ENCODE measurements around the gene VAV3. TPM values are rescaled to one million over a fixed set of nuclear protein-coding genes. Genes with fewer than 3 reads are reported as not detected.

Gene VAV3
- total and polyA plus RNA-seq, 12 donors: 1.1 to 8.5 (median 4.1) TPM

GRCh38 chr1:107840725-107841124, 124.3 kb downstream of the VAV3 start:
- H3K36me3 ChIP-seq (replicated peaks in 1 of 2): no peaks in the 10 kb centered on the region
- 19 to 39% (median 28%) methylated on average over 1 of the region's 1 CpG for WGBS, 4 donors
- H3K9me3 ChIP-seq (replicated peaks in 1 of 3): no peaks in the 10 kb centered on the region
- H3K27me3 ChIP-seq: no peaks in the 10 kb centered on the region
- TF ChIP-seq POLR2A (IDR thresholded peaks at IDR 0.05) (no peak), CTCF (IDR thresholded peaks at IDR 0.05) (no peak)
- DNase-seq: no peak
- peaks cover 0 to 12% of the 10 kb centered on the region in 2 donors for H3K4me1 ChIP-seq (replicated peaks in 1 of 2)
- no peak overlapping the region for H3K27ac ChIP-seq
- intact Hi-C loops (cut with DNase I): no loop called here
- no peak overlapping the region for H3K4me3 ChIP-seq

- Histone ChIP-seq H3K27ac (no peak overlapping the region), H3K36me3 (replicated peaks in 1 of 2) (no peaks in the 10 kb centered on the region), H3K9me3 (replicated peaks in 1 of 3) (no peaks in the 10 kb centered on the region), H3K4me3 (no peak overlapping the region), H3K27me3 (no peaks in the 10 kb centered on the region), H3K4me1 (replicated peaks in 1 of 2) (peaks cover 0 to 12% of the 10 kb centered on the region in 2 donors)
- no peak for TF ChIP-seq CTCF (IDR thresholded peaks at IDR 0.05)
- no peak for TF ChIP-seq POLR2A (IDR thresholded peaks at IDR 0.05)
- DNase-seq: no peak
- intact Hi-C loops (cut with DNase I): no loop called here
- WGBS, 4 donors: 77 to 92% (median 80%) methylated on average over 4 of the region's 4 CpGs
Measured at GRCh38 chr1:107838056-107838455, 126.9 kb downstream of the VAV3 start.

GRCh38 chr1:107835151-107835670, 129.8 kb downstream of the VAV3 start:
- no peak for DNase-seq
- 86 to 95% (median 94%) methylated on average over 4 of the region's 4 CpGs for WGBS, 4 donors
- Histone ChIP-seq H3K4me3 (no peak overlapping the region), H3K27ac (no peak overlapping the region), H3K9me3 (replicated peaks in 1 of 3) (no peaks in the 10 kb centered on the region), H3K4me1 (replicated peaks in 1 of 2) (no peaks in the 10 kb centered on the region), H3K27me3 (no peaks in the 10 kb centered on the region), H3K36me3 (replicated peaks in 1 of 2) (no peaks in the 10 kb centered on the region)
- intact Hi-C loops (cut with DNase I): no loop called here
- TF ChIP-seq CTCF (IDR thresholded peaks at IDR 0.05) (no peak), POLR2A (IDR thresholded peaks at IDR 0.05) (no peak)

GRCh38 chr1:107833061-107833460, 131.9 kb downstream of the VAV3 start:
- no peak overlapping the region for H3K4me3 ChIP-seq
- intact Hi-C loops (cut with DNase I): no loop called here
- H3K27ac ChIP-seq: no peak overlapping the region
- no peaks in the 10 kb centered on the region for H3K9me3 ChIP-seq (replicated peaks in 1 of 3)
- H3K4me1 ChIP-seq (replicated peaks in 1 of 2): no peaks in the 10 kb centered on the region
- no peak for TF ChIP-seq CTCF (IDR thresholded peaks at IDR 0.05)
- TF ChIP-seq POLR2A (IDR thresholded peaks at IDR 0.05): no peak
- no peaks in the 10 kb centered on the region for H3K36me3 ChIP-seq (replicated peaks in 1 of 2)
- no peak for DNase-seq
- no peaks in the 10 kb centered on the region for H3K27me3 ChIP-seq
- 79 to 94% (median 82%) methylated on average over 2 of the region's 2 CpGs for WGBS, 4 donors

All from adrenal gland (tissue), 12 donors.